PC-3 (cell line): ENCODE measurements around the gene AP2M1. TPM values are rescaled to one million over a fixed set of nuclear protein-coding genes. Genes with fewer than 3 reads are reported as not detected.

Experiments used
- ATAC-seq: fragments of 200-7000 bp; cut with Tn5 transposase; 2 replicates; pipeline ENCODE4 v1.9.1; 2020; ENCODE audit warnings: mild to moderate bottlenecking, moderate library complexity
- BruUV-seq: library from RNA; stranded (reverse); fragments of 400-500 nt; replicated peaks from 2 replicates; lab custom pipeline; 2021; lab: Mats Ljungman, UMichigan
- CTCF ChIA-PET: fragments of 300-600 bp; sonication (Branson Sonifier 250); formaldehyde crosslinking; loops from one replicate; lab custom pipeline; 2022; ENCODE audit warnings: antibody characterized with exemption; lab: Charles Lee
- POLR2A ChIA-PET: fragments of 300-600 bp; sonication (Branson Sonifier 250); formaldehyde crosslinking; loops from one replicate; lab custom pipeline; 2022; ENCODE audit warnings: antibody characterized with exemption; ENCODE audit not compliant: unreplicated experiment; lab: Charles Lee
- DNase-seq: peaks from one replicate; pipeline ENCODE4 v3.0.0-alpha.2; 2015
- H2AFZ ChIP-seq: fragments of 300-600 bp; sonication (generic); 2 replicates; pipeline ENCODE4 v1.6.0; 2016; ENCODE audit warnings: antibody characterized with exemption, low read length
- H3F3A ChIP-seq: fragments of 300-600 bp; sonication (generic); one replicate; pipeline ENCODE4 v1.6.0; 2017; ENCODE audit warnings: antibody characterized with exemption, low read length, control low read depth, mild to moderate bottlenecking; ENCODE audit not compliant: unreplicated experiment
- H3K27ac ChIP-seq: fragments of 300-600 bp; sonication (generic); 2 replicates; pipeline ENCODE4 v1.5.1; 2016; ENCODE audit warnings: mild to moderate bottlenecking, low read length
- H3K27me3 ChIP-seq: fragments of 300-600 bp; sonication (generic); 2 replicates; pipeline ENCODE4 v1.6.1; 2016; ENCODE audit warnings: low read length, mixed read lengths
- H3K36me3 ChIP-seq: fragments of 300-600 bp; sonication (generic); 2 replicates; pipeline ENCODE4 v1.6.1; 2016; ENCODE audit warnings: low read depth, mixed run types, low read length, mixed read lengths
- H3K4me1 ChIP-seq: fragments of 300-600 bp; sonication (generic); 2 replicates; pipeline ENCODE4 v1.5.1; 2016; ENCODE audit warnings: low read length; ENCODE audit not compliant: insufficient read depth
- H3K4me2 ChIP-seq: fragments of 300-600 bp; sonication (generic); 2 replicates; pipeline ENCODE4 v1.6.0; 2016; ENCODE audit warnings: low read length
- H3K4me3 ChIP-seq: fragments of 300-600 bp; sonication (generic); 2 replicates; pipeline ENCODE4 v1.5.1; 2016; ENCODE audit warnings: mild to moderate bottlenecking, low read length, mixed read lengths
- H3K79me2 ChIP-seq: fragments of 300-600 bp; sonication (generic); 2 replicates; pipeline ENCODE4 v1.6.1; 2017; ENCODE audit warnings: low read length, mixed read lengths
- H3K9ac ChIP-seq: fragments of 300-600 bp; sonication (generic); 2 replicates; pipeline ENCODE4 v1.6.0; 2016; ENCODE audit warnings: mild to moderate bottlenecking, low read length
- H3K9me2 ChIP-seq: fragments of 300-600 bp; sonication (generic); replicated peaks from 2 replicates; pipeline ENCODE4 v1.6.1; 2016; ENCODE audit warnings: mixed run types, low read length, mixed read lengths
- H3K9me3 ChIP-seq: fragments of 300-600 bp; sonication (generic); 2 replicates; pipeline ENCODE4 v1.6.1; 2016; ENCODE audit warnings: low read length, mixed read lengths
- H4K20me1 ChIP-seq: fragments of 300-600 bp; sonication (generic); 2 replicates; pipeline ENCODE4 v1.6.1; 2016; ENCODE audit warnings: low read length, mixed read lengths
- CTCF ChIP-seq: fragments of 300-600 bp; sonication (generic); conservative IDR thresholded peaks from 2 replicates; pipeline ENCODE4 v1.5.1; 2017; ENCODE audit warnings: antibody characterized with exemption, low read depth, mild to moderate bottlenecking, low read length
- EZH2 ChIP-seq: fragments of 300-600 bp; sonication (generic); IDR thresholded peaks from one replicate; pipeline ENCODE4 v1.6.1; 2017; ENCODE audit warnings: antibody characterized with exemption, mild to moderate bottlenecking, low read length; ENCODE audit not compliant: unreplicated experiment
- EZH2phosphoT487 ChIP-seq: fragments of 300-600 bp; sonication (generic); IDR thresholded peaks from 2 replicates; pipeline ENCODE4 v1.6.1; 2018; ENCODE audit warnings: mild to moderate bottlenecking, antibody characterized with exemption, low read length, borderline replicate concordance
- intact Hi-C: fragments of 100-400 bp; cut with micrococcal nuclease; formaldehyde crosslinking; loops from 2 replicates; pipeline ENCODE4 v1.9.0; 2023
- total RNA-seq: library from RNA; depleted of rRNA; stranded (reverse); fragments of >200 nt; gene quantifications from 2 replicates; pipeline ENCODE4 v1.2.3, GENCODE V29; 2014

The AP2M1 gene
- total RNA-seq, 1 experiment from 2014 or later, result 522 TPM

- H3K9me3 ChIP-seq, result no peaks in the 10 kb centered on the region
- ChIA-PET CTCF (no interaction called here), POLR2A (no interaction called here)
- H3K9me2 ChIP-seq, result no peaks in the 10 kb centered on the region
- peaks cover 10% of the 10 kb centered on the region for H3K27me3 ChIP-seq
- peak overlapping the region; percentile 75 for H3K4me3 ChIP-seq
- H3K4me1 ChIP-seq, result peaks cover 19% of the 10 kb centered on the region
- intact Hi-C loops, result loop anchor here (5.0 kb wide), 1 partner anchor 43 kb away; the partner anchor contains the start of gene ABCF3
- DNase-seq (no peak), ATAC-seq (no peak)
- H2AFZ ChIP-seq, result peak overlapping the region; percentile 79
- no peak overlapping the region for H3K27ac ChIP-seq
- H3K9ac ChIP-seq, result no peak overlapping the region
- H3K36me3 ChIP-seq, result no peaks in the 10 kb centered on the region
- no peaks in the 10 kb centered on the region for H4K20me1 ChIP-seq
- no peak for TF ChIP-seq CTCF
- TF ChIP-seq EZH2, result peak; percentile 35
- TF ChIP-seq EZH2phosphoT487, result no peak
- H3K79me2 ChIP-seq, result no peaks in the 10 kb centered on the region
- peak overlapping the region; percentile 99 for H3K4me2 ChIP-seq
- no TSS peak for BruUV-seq
- no peaks in the 10 kb centered on the region for H3F3A ChIP-seq
Measured at GRCh38 chr3:184230081-184230602, 55.5 kb downstream of the AP2M1 start.

GRCh38 chr3:184230603-184231528 lies 56.2 kb downstream of the AP2M1 start:
- ChIA-PET CTCF (no interaction called here), POLR2A (no interaction called here)
- ATAC-seq, result peak; percentile 12; the same call in 1 of the 2 replicates
- Histone ChIP-seq H3K9ac (no peak overlapping the region), H3K4me1 (peaks cover 19% of the 10 kb centered on the region), H4K20me1 (no peaks in the 10 kb centered on the region), H3K27me3 (peaks cover 10% of the 10 kb centered on the region), H3K79me2 (no peaks in the 10 kb centered on the region), H3K36me3 (no peaks in the 10 kb centered on the region), H3K27ac (no peak overlapping the region), H3K9me2 (no peaks in the 10 kb centered on the region), H3K9me3 (no peaks in the 10 kb centered on the region), H3F3A (no peaks in the 10 kb centered on the region), H3K4me2 (peak overlapping the region; percentile 99), H2AFZ (peak overlapping the region; percentile 79), H3K4me3 (peak overlapping the region; percentile 75)
- intact Hi-C loops, result loop anchor here (5.0 kb wide), 1 partner anchor 44 kb away; the partner anchor contains the start of gene ABCF3
- TF ChIP-seq EZH2phosphoT487 (no peak), EZH2 (no peak), CTCF (no peak)
- no TSS peak for BruUV-seq
- DNase-seq, result peak; percentile 62
